Measurements from ENCODE around the gene KREMEN1. TPM values are rescaled to one million over a fixed set of nuclear protein-coding genes. Genes with fewer than 3 reads are reported as not detected.

KREMEN1 gene
- total RNA-seq, 1 experiment from 2014 or later = 5.8 TPM

GRCh38 chr22:29079218-29079901, 6.5 kb downstream of the KREMEN1 start (continued):
- TF ChIP-seq MLX (CRISPR knock-in tag; IDR thresholded peaks at IDR 0.05) = no peak
- no peak for TF ChIP-seq SP1 (CRISPR knock-in tag; conservative IDR thresholded peaks at IDR 0.05)
- no peak for TF ChIP-seq NR1H2 (CRISPR knock-in tag; IDR thresholded peaks at IDR 0.05)
- no peak for TF ChIP-seq CREM (CRISPR knock-in tag; IDR thresholded peaks at IDR 0.05)
- TF ChIP-seq, protein P1, sequence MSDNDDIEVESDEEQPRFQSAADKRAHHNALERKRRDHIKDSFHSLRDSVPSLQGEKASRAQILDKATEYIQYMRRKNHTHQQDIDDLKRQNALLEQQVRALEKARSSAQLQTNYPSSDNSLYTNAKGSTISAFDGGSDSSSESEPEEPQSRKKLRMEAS (CRISPR knock-in tag; IDR thresholded peaks at IDR 0.05) = no peak
- TF ChIP-seq FOXK1 (CRISPR knock-in tag; IDR thresholded peaks at IDR 0.05) = no peak

DNA sequence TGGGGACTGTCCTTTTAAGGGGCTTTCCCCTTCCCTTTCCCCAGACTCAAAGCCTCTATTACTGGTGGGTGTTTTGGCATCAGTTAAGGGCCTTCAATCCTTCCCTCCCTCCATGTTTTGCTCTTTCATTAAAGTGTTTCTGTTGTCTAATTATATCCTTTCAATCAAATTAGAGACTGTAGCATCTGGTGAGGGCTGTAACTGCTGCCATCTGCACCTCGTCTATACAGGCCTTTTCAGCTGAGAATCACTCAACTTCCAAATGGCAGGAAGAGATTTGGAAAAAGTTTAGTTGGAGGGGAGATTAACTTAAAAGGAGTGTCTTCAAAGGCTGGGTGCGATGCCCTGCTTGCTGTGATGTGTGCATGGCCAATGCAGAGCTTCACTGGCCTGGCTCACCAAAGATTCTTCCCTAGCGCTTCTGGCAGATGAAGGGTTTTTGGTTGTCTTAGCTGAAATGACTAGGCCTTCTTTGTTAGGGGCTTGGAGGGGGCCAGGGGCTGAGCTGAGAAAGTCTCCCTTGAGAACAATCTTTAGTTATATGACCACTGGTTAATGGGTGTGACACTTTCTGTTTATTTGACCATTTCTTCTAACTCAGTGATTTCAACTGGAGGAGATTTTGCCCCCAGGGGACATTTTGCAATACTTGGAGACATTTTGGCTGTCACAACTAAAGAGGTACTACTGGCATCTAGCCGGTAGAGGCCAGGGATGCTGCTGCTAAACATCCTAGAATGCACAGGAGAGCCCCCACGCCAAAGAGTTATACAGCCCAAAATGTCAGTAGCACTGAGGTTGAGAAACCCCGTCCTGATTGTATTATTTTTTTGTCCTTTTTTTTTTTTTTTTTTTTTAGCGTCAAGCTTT, 7.5 kb downstream of the KREMEN1 start:
- H3K27ac Mint-ChIP-seq = no peak overlapping the region
- H3K36me3 Mint-ChIP-seq = no peaks in the 10 kb centered on the region
- TF ChIP-seq, protein P2, sequence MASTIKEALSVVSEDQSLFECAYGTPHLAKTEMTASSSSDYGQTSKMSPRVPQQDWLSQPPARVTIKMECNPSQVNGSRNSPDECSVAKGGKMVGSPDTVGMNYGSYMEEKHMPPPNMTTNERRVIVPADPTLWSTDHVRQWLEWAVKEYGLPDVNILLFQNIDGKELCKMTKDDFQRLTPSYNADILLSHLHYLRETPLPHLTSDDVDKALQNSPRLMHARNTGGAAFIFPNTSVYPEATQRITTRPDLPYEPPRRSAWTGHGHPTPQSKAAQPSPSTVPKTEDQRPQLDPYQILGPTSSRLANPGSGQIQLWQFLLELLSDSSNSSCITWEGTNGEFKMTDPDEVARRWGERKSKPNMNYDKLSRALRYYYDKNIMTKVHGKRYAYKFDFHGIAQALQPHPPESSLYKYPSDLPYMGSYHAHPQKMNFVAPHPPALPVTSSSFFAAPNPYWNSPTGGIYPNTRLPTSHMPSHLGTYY (CRISPR knock-in tag; IDR thresholded peaks at IDR 0.05) = no peak
- H3K9me3 Mint-ChIP-seq = no peaks in the 10 kb centered on the region
- H3K4me1 Mint-ChIP-seq = peaks cover 32% of the 10 kb centered on the region
- no peak overlapping the region for H3K4me3 Mint-ChIP-seq
- POLR2A ChIA-PET = interaction anchor here (0.6 kb wide), 1 partner anchor 180 kb away, joined by 3 read pairs; no protein-coding TSS in a partner anchor
- ATAC-seq = no peak
- H3K27me3 Mint-ChIP-seq (ENCODE audit: low read depth) = peaks cover 8% of the 10 kb centered on the region
- CTCF ChIA-PET = interaction anchor here (1.4 kb wide), 1 partner anchor 31 kb away, joined by 5 read pairs; no protein-coding TSS in a partner anchor
- no peak for DNase-seq (ENCODE audit: low spot score)

DNA sequence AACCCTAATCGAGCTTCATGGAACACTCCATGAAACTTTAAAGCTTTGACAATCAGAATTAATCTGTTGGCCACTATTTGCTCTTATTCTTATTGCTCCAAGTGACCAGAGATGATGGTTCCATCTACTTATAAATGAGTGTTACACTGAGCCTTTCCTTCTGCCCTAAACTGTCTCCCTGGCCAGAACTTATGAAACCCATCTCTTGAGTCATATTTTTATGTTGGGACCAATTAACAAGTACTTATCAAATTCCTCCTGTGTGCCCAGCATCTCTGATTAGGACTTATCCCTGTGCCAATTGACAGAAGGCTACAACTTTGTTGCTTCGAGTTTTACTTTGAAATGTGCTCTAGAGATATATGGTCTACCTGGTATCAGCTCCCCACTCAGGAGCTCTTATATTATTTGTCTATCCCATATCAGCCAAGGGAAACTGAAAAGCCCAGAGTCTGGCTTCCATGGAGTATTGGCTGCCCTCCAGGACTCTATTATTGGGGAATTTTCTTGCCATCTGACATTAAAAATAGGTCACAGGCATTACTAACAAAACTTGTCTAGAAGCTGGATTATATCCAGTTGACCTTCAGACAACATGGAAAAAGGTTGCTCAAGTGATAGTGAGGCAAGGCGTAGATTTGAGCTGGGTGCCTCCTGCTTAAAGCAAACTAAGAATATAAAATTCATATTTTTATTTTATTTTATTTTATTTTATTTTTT, 8.8 kb downstream of the KREMEN1 start:
- no peaks in the 10 kb centered on the region for H3K27me3 Mint-ChIP-seq (ENCODE audit: low read depth)
- H3K4me3 Mint-ChIP-seq = no peak overlapping the region
- ATAC-seq (no peak), DNase-seq (ENCODE audit: low spot score) (no peak)
- no peaks in the 10 kb centered on the region for H3K36me3 Mint-ChIP-seq
- H3K9me3 Mint-ChIP-seq = no peaks in the 10 kb centered on the region
- POLR2A ChIA-PET = no interaction called here
- H3K27ac Mint-ChIP-seq = no peak overlapping the region
- CTCF ChIA-PET = interaction anchor here (1.3 to 2.5 kb wide), 4 partner anchors 25 to 163 kb away, joined by 5 to 18 read pairs (median 12); no protein-coding TSS in a partner anchor
- peaks cover 32% of the 10 kb centered on the region for H3K4me1 Mint-ChIP-seq
- no peak for TF ChIP-seq ZNF263 (CRISPR knock-in tag; IDR thresholded peaks at IDR 0.05; ENCODE audit: low read depth)
- no peak for TF ChIP-seq TEAD4 (CRISPR knock-in tag; IDR thresholded peaks at IDR 0.05)
- TF ChIP-seq HMGXB4 (CRISPR knock-in tag; IDR thresholded peaks at IDR 0.05) = no peak
- TF ChIP-seq, protein P3, sequence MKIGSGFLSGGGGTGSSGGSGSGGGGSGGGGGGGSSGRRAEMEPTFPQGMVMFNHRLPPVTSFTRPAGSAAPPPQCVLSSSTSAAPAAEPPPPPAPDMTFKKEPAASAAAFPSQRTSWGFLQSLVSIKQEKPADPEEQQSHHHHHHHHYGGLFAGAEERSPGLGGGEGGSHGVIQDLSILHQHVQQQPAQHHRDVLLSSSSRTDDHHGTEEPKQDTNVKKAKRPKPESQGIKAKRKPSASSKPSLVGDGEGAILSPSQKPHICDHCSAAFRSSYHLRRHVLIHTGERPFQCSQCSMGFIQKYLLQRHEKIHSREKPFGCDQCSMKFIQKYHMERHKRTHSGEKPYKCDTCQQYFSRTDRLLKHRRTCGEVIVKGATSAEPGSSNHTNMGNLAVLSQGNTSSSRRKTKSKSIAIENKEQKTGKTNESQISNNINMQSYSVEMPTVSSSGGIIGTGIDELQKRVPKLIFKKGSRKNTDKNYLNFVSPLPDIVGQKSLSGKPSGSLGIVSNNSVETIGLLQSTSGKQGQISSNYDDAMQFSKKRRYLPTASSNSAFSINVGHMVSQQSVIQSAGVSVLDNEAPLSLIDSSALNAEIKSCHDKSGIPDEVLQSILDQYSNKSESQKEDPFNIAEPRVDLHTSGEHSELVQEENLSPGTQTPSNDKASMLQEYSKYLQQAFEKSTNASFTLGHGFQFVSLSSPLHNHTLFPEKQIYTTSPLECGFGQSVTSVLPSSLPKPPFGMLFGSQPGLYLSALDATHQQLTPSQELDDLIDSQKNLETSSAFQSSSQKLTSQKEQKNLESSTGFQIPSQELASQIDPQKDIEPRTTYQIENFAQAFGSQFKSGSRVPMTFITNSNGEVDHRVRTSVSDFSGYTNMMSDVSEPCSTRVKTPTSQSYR (CRISPR knock-in tag; IDR thresholded peaks at IDR 0.05) = no peak
- TF ChIP-seq NR2C2 (CRISPR knock-in tag; IDR thresholded peaks at IDR 0.05) = no peak
- TF ChIP-seq CBFB (CRISPR knock-in tag; IDR thresholded peaks at IDR 0.05; ENCODE audit: low read depth) = no peak
- no peak for TF ChIP-seq FOXP1 (CRISPR knock-in tag; IDR thresholded peaks at IDR 0.05; ENCODE audit: borderline replicate concordance)
- TF ChIP-seq FOXP4 (CRISPR knock-in tag; IDR thresholded peaks at IDR 0.05) = no peak
- no peak for TF ChIP-seq ELF4 (CRISPR knock-in tag; IDR thresholded peaks at IDR 0.05; ENCODE audit: low read depth)
- TF ChIP-seq GRHL2 (CRISPR knock-in tag; IDR thresholded peaks at IDR 0.05; ENCODE audit: insufficient replicate concordance, severe bottlenecking) = no peak

All from WTC11 (cell line).